GM21447 (cell line): ENCODE data around the gene RAB43.
"Not testable (repeated sequence)": the region's sequence is repeated elsewhere in the genome, so short reads cannot be mapped to it uniquely, and the experiment has no call there.

Experiments
- ATAC-seq: cut with Tn5 transposase; IDR thresholded peaks from one replicate; pipeline ENCODE4 v1.9.1; 2021; ENCODE audit not compliant: unreplicated experiment

RAB43 gene

DNA sequence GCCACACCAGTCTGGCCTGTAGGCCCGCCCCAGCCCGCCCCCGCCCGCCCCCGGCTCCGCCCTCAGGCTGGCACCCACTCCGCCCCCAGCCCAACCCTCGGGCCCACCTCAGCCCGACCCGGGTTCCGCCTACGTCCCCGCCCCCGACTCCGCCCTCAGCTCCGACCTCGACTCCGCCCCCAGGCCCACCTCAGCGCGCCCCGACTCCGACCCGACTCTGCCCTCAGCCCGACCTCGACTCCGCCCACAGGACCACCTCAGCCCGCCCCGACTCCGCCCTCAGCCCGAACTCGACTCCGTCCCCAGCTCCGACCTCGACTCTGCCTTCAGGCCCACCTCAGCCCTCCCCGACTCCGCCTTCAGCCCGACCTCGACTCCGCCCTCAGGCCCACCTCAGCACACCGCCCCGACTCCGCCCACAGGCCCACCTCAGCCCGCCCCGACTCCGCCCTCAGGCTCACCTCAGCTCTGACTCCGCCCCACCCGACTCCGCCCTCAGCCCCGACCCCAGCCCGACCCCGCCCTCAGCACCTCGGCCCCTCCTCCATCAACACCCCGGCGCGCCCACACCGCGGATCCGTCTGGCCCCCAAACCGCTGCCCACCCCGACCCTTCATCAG, at the start of gene RAB43:
RAB43 (minus strand) TSS at position 13 of the 620 bp plus-strand sequence. CDS start 315 bp downstream, outside the sequence.
- ATAC-seq: peak; percentile 36

DNA sequence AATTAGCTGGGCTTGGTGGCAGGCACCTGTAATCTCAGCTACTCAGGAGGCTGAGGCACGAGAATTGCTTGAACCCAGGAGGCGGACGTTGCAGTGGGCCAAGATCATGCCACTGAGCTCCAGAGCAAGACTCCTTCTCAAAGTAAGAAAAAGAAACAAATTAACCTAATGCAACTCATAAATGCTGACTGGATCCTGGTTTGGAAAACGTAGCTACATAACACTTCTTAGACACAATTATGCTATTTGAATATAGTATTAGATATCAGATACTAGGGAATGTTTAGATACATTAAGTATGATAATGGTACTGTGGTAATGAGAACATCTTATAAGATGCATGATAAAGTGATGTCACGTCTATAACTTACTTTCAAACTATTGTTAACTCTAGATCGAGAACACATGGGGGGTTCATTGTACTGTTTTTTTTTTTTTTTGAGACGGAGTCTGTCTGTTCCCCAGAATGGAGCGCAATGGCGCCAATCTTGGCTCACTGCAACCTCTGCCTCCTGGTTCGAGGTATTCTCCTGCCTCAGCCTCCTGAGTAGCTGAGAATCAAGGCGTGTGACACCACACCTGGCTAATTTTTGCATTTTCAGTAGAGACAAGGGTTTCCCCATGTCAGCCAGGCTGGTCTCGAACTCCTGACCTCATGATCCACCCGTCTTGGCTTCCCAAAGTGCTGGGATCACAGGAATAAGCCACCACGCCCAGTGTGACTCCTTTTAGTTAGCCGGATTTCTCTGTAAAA, 45.2 kb upstream of the RAB43 start:
- no peak for ATAC-seq

DNA sequence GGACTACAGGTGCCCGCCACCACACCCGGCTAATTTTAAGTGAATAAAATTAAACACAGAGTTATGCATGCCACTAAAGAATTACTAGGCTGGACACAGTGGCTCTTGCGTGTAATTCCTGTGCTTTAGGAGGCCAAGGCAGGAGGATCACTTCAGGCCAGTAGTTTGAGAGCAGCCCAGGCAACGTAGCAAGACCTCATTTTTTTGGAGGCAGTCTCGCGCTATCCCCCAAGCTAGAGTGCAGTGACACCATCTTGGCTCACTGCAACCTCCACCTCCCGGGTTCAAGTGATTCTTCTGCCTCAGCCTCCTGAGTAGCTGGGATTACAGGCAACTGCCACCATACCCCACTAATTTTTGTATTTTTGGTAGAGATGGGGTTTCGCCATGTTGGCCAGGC, 44.0 kb upstream of the RAB43 start:
- ATAC-seq: not testable (repeated sequence)

DNA sequence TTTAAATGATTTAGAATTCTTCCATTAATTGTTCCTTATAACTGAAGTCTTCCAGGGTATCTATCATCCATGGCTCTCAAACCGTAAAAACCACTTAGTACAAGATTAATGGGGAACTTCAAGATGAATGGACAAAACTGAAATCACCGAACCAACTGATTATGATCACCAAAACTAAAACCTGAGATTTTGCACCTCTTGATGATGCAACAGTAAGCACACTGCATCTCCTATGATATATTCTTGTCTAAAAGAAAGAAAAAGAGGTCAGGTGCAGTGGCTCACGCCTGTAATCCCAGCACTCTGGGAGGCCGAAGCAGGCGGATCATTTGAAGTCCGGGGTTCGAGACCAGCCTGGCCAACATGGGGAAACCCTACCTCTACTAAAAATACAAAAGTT, 42.9 kb upstream of the RAB43 start:
- ATAC-seq: no peak

DNA sequence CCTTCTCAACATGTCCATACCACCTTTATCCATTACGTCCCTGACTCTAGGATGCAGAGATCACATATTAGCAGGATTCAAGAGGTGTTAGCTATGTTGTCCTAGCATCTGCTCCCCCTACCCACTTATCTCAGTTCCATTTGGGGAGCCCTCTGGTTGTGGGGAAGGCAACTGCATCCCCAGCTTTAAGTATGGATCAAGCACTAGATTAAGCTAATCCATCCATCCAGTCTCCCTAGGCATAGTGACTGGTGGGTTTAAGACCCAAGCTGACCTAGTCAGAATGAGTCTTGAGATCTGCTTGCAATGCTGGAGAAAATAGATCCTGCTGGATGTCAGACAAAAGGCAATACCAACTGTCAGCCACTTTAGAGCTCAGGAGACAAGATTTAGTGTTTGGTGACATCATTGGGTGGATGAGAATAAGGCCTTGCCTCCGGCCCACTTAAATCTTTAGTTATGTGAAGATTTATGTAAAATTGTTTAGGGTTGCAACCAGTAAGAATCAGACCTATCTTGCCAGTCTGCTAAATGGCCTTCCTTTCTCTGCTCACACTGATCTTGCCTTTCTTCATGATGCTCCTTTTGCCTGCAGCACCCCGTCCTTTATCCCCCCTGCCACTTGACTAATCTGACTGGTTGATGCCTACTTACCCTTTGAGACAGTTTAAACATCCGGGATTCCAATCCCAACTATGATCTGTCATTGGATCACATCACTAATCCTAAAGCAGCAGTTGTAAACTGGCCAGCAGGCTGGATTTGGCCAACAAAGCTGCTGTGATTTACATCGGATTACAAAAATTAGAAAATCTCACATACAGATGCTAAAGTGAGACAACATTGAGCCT, 41.4 kb upstream of the RAB43 start:
- no peak for ATAC-seq

DNA sequence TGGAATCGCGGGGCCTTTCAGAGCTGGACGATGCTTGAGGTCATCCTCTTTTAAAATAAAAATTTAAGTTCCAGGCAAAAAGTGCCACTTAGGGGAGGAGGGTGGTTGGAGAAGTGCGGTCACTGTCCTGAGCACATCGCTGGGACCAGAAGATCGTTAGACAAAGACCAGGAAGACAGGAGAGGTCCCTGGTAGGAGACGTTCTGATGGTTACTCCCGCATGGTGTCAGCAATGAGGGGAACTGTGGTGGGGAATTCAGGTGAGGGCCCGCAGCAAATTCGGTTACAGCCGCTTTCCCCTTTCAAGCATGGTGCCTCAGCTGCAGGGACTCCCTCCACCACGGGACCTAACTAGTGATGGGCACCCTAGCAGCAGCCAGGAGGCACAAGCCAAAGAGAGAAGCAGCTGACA, 40.3 kb upstream of the RAB43 start:
- ATAC-seq: peak; percentile 2

DNA sequence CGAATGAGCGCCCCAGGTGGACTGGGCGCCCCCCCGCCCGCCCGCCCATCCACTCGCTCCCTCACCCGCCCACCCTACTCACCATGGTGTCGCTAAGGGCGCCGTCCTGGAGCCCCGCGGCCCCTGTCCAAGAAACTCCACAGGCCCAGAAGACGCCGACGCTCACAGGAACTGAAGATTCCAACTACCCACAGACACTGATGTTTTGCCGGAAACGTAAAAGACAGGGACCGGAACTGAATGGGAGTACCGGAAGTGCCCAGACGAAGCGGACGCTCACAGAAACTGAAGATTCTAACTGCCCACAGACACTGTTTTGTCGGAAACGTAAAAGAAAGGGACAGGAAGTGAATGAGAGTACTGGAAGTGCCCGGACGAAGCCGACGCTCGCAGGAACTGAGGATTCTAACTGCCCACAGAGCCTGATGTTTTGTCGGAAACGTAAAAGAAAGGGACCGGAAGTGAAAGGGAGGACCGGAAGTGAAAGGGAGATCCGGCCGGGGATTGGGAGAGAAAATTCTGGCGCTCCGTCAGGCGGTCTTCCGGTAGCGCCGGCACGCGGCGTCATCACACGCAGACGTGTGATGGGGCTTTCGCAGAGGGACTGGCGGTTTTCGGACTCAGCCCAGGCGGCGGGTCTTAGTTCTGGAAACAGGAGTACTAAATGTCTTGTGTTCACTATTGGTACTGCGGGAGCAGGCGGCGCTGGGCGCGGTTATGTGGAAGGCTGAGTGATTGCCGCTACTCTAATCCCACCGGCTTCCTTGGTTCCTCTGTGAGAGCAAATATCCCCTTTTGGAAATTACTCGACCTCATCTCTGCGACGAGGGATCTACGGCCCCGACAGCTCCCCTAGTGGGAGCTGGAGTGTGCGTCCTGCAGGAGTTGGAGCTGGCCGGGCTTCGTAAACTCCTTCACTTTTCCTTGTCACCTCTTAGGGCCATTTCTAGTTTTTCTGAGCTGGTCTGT, 39.6 kb upstream of the RAB43 start, which contains the start of gene ISY1:
ISY1 (minus strand) TSS at position 173 of the 969 bp plus-strand sequence; CDS start at position 85, 88 bp downstream.
- ATAC-seq: peak; percentile 72

DNA sequence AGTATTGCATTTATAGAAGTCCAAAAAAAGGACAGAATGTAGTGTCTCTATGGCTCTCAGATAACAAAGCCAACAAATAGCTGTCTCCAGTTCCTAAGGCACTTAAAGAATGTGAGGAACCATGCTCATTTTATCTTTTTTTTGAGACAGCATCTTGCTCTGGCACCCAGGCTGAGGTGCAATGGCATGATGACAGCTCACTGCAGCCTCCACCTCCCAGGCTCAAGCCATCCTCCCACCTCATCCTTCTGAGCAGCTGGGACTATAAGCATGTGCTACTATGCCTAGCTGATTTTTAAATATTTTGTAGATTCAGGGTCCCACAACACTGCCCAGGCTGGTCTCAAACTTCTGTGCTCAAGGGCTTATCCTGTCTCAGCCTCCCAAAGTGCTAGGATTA, 23.2 kb upstream of the RAB43 start:
- ATAC-seq: no peak

DNA sequence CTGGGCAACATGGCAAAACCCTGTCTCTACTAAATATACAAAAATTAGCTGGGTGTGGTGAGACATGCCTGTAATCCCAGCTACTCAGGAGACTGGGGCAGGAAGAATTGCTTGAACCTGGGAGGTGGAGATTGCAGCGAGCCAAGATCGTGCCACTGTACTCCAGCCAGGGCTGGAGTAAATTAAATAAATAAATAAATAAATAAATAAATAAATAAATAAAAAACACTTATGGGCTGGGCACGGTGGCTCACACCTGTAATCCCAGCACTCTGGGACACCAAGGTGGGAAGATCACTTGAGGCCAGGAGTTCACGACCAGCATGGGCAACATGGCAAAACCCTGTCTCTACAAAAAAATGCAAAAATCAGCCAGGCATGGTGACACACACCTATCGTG, 19.4 kb upstream of the RAB43 start:
- not testable (repeated sequence) for ATAC-seq

DNA sequence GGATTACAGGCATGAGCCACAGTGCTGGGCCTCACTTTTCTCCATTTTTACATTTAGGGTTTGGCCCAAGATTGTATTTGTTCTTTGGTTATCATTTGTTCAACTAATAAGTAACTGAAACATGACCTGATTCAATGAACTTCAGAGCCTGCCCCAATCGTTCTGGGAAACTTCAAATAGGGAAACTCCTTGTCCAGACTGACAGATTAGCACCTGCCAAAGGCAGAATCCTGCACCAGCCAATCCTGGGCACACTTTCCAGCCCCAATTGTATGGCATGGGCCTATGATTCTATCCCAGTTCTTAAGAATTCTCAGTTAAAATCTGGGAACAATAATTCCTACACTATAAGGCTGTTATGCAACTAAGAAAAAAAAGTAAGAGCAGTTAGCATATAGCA, 18.3 kb upstream of the RAB43 start:
- ATAC-seq: no peak

DNA sequence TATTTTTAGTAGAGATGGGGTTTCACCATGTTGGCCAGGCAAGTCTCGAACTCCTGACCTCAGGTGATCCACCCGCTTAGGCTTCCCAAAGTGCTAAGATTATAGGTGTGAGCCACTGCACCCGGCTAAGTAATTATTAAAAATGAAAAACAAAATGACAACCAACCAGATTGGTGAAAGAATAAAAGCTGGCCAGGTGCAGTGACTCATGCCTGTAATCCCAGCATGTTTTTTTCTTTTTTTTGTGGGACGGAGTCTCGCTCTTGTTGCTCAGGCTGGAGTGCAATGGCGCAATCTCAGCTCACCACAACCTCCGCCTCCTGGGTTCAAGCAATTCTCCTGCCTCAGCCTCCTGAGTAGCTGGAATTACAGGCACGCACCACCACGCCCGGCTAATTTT, 14.7 kb upstream of the RAB43 start:
- ATAC-seq: not testable (repeated sequence)

DNA sequence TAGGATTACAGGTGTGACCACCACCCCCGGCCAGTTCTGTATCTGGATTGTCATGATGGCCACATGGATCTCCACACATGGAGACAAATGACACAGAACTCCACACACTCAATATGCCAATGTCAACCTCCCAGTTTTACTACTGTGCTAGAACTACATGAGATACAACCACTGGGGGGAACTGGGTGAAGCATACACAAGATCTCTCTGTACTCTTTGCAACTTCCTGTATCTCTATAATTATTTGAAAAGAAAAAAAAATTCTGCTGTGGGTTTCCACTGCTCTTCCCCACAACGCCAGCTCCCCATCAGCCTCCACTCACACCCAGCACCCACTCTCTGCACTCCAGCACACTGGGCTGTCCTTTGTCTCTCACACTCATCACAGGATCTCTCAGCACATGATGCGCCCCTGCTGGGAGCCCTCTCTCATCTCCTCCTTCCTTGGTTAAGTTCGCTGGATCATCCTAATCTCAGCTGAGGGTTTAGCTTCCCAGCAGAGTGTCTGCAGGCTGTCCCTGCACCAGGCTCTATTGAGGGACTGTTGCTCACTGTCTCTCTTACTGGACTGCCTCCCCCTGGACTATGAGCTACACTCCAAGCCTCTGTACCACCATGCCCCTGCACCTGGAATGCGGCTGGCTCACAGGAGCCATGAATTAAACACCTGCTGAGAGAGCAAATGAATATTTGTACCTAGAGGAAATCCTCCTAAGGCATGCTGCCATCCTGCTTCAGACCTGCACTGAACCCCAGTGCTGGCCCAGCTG, 10.7 kb upstream of the RAB43 start:
- ATAC-seq: no peak

DNA sequence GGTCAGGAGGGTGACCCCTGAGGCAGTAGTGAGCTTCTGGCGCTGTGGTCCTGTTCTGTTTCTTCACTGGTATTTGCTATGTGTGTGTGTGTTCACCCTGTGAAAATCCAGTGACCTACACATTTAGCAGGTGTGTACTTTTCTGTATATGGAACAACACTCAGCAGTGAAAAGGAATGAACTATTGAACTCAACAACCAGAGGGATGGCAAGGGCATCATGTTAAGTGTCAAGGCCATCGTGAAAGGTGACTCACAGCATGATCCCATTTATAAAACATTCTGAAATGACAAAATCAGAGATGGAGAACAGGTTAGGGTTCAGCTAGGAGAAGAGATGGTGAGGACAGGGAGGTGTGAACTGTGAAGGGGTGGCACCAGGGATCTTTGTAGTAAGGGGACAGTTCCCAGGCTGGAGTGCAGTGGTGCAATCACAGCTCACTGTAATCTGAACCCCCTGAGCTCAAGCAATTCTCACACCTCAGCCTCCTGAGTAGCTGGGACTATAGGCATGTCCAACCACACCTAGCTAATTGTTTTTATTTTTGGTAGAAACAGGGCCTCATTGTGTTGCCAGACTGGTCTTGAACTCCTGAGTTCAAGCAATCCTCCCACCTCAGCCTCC, 10.0 kb upstream of the RAB43 start:
- ATAC-seq: no peak

DNA sequence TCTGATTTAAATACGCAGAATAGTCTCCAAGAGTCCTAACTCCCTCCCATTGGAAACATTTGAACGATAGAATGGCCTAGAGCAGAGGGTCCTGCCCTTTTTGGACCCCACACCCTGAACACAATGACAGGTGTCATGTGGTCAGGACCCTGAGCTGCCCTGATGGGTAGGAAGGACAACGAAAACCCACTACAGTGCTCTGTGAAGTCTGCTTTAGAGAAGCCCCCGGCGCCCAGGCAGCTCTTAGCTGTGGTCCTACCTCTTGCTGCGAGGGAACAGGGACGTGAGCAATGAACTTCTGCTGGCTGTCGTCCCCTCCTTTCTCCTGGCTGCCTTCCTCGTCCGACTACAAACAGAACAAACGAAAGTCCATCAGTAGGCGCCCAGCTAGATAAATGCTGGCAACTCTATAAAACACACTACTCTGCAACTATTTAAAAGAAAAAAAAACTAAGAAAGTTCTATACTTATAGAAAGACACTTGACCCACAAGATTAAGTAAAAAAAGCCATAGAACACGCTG, 8.7 kb upstream of the RAB43 start:
- no peak for ATAC-seq

DNA sequence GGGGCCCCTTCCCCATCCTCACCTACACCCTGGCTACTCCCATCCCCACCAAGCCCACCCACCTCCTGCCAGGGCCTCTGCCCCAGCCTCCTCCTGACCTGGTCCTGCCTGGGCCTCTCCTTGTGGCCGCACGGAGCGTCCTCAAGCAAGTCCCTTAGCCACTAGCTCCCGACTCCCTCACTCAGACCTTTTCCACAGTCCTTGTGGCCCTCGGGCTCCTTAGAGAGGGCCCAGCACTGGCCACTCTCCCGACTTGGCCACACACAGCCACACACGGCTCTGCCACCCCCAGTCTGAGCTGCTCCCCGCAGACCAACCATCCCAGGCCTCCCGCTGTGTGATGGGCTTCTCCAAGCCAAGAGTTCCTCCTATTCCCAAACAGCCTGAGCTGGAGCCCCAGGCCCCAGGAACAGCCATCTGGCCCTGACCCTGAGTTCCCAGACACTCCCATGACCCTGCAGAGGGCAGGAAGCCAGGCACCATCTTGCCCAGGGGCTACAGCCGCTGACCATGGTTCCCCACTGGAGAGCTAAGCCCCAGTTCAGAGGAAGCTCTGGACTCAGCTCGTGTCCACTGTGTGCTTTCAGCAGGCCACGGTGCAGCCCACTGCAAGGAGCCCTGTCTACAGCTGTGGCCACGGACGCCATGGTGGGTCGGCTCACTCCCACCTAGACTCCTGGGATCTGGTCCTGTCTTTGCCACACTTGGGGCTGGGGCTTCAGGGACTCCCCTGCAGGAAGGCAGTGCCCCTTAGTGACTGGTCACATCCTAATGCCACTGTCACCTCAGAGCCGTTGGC, 7.0 kb upstream of the RAB43 start:
- no peak for ATAC-seq

DNA sequence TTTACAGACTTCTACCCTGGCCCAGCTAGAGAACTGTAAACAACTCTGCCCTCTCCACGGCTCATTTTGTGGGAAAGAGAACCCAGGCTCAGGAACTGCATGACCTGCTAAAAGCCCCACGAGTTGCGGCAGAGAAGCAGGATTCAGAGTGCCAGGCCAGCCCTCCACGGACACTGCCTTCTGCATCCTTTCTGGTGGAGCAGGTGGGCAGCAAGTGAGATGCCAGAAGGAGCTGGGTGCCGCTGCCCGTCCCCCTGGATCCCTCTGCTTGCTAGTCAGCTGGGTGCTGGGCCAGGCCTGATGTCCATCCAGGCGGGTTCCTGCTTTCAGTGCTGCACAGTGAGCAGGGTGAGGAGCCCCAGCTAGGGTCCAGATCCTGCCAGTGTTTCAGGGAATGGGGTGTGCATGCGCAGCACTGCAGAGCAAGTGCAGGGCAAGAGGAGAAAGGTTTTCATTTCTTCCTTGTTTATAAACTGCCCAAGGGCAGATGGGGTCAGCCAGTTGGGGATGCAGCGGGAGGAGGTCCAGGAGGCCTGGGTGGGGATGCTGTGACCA, 5.2 kb upstream of the RAB43 start:
- ATAC-seq: no peak

DNA sequence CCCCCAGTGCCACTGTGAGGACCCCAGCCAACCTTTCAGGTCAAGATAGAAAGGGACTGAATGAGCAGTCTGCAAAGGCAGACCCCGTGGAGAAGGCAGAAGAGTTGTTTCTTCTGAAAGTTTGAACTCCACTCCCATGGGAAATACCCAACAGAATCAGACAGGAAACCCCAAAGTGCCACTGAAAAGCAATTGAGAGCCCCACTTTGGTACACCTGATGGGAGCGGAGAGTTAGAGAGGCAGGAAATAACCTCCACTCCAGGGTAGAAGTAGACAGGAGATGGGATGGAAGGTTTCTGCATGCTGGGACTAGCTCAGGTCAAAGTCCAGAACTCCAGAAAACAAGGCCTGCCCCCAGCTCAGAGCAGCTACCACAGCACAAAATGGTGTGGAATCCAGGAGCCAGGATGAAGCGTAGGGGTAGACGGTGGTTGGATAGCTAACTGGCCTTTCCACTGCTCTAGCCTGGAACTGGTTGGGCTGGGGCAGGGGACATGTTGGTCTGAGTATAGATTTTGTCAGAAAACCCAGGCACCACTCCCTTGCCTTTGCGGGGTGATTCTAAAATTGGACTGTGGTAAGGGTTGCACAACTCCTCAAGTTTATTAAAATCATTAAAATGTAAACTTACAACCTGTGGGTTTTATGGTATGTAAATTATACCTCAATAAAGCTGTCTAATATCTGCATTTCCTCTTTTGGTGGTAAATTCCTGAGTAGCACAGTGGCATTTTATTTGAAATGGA, 1.9 kb upstream of the RAB43 start:
- ATAC-seq: no peak
